HG03280 (cell line): ENCODE measurements around the gene NOG.

Source experiments
- ATAC-seq: cut with Tn5 transposase; IDR thresholded peaks from one replicate; pipeline ENCODE4 v1.9.1; 2021; ENCODE audit warnings: mild to moderate bottlenecking, moderate library complexity; ENCODE audit not compliant: unreplicated experiment

Gene NOG

DNA sequence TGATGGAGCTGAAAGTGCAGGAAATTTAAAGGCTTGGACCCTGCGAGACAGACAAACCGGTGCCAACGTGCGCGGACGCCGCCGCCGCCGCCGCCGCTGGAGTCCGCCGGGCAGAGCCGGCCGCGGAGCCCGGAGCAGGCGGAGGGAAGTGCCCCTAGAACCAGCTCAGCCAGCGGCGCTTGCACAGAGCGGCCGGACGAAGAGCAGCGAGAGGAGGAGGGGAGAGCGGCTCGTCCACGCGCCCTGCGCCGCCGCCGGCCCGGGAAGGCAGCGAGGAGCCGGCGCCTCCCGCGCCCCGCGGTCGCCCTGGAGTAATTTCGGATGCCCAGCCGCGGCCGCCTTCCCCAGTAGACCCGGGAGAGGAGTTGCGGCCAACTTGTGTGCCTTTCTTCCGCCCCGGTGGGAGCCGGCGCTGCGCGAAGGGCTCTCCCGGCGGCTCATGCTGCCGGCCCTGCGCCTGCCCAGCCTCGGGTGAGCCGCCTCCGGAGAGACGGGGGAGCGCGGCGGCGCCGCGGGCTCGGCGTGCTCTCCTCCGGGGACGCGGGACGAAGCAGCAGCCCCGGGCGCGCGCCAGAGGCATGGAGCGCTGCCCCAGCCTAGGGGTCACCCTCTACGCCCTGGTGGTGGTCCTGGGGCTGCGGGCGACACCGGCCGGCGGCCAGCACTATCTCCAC, at the start of gene NOG:
Gene NOG (plus strand): TSS at position 54 of the 674 bp plus-strand sequence. CDS start 525 bp downstream, at position 579.
- peak; percentile 42 for ATAC-seq

DNA sequence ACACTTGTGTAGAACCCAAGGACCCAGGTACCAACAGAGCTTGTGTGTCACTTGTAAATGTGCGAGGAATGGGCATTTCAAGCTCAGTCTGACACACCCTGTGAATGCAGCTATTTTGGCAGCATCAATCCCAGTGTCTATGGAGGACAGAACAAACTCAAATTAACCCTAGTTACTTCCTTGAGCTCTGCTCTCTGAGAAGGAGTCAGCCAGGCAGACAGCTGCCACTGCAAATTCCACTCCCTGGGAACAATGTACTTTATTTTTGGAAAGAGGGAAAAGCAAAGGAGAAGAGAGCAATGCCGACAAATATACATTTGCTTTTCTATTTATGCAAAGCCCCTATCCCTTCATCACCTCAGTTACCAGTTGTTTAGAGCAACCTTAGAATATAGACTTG, 48.4 kb upstream of the NOG start:
- ATAC-seq: no peak

DNA sequence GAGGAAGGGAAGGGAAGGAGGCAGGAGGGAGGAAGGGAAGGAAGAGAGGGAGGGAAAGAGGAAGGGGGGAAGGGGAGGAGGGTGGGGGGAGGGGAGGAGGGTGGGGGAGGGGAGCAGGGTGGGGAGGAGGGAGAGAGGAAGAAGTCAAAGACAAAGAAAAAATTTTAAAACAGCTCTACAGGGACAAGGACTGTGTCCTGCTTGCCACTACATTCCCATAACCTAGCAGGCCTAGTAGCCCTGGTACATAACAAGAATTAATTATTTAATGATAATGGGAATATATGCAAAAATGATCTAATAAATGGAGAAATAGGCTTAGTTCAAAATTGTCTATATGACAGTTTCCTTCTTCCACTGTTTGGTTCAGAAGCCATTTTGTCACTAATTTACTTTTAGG, 47.6 kb upstream of the NOG start:
- no peak for ATAC-seq

DNA sequence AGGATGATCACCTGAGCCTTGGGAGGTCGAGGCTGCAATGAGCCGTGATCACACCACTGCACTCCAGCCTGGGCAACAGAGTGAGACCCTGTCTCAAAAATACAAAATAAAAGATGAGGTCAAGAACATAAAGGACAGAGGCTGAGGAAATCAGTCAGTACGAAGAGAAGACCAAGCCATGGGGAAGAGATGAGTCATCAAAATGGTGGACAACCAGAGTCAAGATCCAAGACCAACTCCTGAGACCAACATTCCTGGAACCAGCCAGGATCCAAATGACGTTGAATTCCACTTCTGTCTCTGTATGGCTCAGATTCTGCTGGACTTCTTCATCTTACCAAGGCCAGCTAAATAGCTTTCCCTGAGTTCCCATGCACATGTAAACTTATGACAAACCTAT, 44.8 kb upstream of the NOG start:
- ATAC-seq: no peak

DNA sequence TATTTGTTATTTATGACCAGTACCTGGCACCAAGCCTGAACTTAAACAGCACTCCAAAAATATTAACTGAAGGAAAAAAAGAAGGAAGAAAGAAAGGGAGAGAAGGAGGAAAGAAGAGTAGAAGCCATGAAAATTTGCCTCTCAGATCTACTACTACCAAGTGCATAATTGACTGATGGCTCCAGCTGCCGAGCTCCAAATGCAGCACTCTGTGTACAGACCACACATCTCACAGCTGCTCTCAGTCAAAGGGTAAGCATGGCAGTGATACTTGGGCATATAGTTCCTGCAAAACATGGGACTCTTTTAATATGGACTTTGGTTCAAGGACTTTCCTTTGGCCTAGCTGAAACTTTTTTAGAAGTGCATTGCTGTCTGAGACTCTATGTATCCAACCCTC, 44.0 kb upstream of the NOG start:
- no peak for ATAC-seq

DNA sequence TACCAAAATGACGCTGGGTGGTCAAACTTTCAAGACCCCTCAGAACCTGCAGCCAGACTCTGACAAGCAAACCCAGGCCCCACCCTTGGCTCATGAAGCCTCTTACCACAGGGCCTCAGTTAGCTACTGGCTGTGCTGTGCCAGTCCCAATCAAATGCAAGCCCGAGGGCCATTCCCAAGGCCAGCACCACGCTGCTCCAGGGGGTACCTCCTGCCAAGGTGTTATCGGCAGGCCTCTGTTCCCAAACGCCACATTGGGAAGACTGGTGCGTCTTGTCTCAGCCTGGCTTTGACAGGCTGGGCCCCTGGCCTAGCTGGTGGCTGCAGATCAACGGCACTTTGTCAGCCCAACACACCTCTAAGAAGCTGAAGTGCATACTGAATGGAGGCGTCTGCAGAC, 35.8 kb upstream of the NOG start:
- no peak for ATAC-seq

DNA sequence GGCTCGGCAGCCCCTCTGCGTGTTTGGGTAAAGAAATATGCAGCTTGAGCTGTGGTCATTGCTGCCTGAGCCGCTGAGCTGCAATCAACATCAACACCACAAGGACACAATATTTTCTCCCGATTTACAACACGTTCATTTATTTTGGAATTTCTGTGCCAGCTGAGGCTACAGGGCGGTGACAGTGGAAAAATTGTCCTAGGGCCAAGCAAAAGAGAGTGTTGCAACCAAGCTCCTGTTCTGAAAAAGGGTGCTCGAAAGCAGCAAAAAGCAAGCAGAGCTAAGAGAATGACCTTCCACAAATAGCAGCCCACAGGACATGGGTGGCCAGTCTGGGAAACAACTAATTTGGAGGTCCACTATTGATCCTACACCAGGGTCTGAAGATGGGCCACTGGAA, 35.4 kb upstream of the NOG start:
- no peak for ATAC-seq

DNA sequence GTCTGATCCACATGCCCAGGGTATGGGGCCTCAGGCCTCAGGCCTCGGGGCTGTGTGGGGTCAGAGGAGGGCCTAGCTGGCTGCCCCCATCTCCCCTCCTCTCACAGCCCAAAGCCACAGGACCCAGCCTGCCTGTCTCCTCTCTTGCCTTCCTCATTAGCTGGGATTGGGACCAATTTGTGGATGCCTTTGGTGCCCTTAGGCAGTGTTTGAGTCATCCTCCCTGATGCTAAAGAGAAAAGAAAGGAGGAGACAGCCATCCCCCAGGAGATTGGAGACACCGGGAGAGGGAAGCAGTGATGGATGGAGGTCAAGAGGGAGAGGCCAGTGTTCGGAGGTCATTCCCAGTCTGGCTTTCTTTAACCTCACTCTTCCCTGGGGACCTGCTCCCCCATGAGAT, 23.3 kb upstream of the NOG start:
- no peak for ATAC-seq

DNA sequence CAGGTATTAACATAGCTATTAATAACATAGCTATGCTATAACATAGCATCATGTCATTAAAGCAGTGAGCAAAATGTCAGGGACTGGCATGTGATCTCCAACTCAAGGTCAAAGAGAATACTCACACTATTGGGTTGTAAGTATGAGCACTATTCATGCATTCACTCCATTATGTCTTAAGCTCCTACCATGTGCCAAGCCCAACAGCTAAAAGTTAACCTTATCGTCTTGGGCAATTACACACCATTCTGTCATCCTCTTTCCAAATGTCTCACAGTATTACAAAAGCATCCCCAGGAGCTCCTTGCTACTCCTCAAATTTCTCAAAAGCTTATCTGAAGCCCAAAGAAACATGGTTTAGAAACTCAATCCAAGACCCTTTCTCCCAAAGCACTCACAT, 22.0 kb upstream of the NOG start:
- no peak for ATAC-seq

DNA sequence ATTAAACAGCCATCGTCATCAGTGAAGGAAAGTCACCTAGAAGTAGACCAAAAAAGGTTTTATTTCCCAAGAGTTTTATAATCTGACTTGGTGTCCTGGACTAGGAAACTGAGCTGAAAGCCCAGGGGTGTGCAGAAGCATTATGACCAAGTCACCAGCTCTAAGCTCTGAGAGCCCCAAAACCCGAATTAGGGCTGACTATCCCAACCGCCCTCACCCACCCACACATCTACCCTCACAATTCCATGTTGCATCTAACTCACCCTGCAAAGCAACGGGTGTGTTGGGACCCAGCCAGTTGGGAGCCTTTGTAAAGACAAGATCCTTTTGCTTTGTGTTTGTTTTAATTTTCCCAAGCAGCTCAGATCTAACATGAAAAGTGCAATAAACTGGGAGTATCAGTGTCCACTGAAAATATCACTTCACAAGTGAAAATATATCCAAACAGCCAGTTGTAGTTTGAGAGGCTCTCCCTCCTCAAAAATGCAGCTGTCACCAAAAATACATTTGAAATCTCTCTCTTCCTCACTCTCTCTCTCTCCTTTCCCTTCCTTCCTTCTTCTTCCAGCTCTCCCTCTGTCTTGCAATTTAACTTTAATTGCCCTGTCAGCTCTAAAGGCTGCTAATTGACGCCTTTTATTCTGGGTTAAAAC, 16.2 kb upstream of the NOG start:
- no peak for ATAC-seq

DNA sequence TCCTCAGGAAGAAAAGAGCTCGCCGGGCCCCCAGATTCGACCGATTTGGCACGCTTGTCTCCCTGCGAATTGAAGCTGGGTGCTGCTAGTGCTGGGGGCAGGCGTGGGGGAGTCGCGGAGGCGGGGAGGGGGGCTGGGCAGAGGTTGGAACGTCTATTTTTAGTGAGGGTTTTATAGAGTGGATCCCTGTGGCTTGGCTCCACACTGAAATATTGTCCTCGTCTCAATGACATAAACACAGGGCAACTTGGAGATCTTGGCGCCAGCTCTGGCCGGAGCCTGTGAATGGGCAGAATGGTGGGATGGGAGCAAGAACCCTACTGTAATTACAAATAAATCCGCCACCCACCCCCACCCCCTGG, 15.7 kb upstream of the NOG start:
- no peak for ATAC-seq

DNA sequence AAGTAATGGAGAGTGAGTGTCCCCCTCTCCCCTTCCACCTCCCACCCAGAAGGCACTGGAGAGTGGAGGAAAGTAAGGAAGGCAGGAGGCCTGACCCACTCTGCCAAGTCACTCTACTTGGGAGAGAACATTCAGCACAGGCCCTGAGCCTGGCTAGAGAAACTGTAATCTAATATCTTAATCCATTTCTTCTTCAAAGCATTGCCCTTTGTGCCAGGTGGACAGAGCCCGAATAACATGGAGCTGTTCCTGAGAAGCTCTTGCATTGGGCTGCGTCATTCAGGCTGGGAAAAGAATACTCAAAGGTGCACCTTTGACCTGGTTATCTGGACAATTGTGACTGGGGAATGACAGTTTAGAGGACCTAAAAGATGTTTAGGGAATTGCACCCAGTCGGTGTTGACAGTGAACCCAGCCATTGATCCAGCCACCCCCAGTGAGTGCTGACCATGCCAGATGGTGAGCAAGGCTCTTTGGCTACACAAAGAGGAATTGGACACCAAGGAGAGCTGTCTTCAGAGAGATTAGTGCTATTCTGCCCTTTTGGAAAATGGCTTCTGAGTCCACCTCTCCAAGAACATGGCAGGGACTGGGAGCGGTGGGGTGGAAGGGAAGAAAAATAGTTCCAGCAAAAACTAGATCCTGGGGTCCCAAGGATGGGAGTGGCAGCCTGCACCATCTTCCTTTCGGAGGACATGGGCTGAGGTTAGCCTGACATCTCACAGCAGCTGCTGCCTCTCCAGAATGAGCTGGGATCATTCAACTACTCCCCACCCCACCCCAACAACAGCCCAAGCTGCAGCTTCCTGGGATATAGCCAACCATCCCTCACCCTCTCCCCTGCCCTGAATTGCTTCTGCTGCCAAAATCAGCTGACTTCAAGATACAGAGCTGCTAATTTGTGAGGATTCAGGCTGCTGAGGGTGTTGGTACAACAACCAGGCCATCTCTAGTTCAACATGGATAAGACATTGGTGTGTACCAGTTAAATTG, 11.6 kb upstream of the NOG start:
- ATAC-seq: no peak

DNA sequence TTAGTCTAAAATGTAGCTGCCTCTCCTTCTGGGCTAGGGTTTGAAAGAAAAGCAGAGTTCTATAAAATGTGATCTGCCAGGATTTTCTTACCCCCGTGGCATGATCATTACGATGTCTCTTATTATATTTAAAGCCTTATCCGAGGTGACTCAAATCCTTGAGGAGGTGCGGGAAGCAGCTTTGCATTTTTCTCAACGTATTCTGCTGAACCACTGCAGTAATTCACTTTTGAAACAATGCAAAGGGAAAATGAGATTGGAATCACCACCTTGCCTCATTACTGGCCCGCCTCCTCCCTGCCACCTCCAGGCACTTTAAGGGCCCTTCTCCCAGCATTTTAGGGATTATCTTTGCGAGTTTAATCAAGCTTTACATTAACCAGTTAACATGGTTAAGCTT, 9.7 kb upstream of the NOG start:
- ATAC-seq: no peak

DNA sequence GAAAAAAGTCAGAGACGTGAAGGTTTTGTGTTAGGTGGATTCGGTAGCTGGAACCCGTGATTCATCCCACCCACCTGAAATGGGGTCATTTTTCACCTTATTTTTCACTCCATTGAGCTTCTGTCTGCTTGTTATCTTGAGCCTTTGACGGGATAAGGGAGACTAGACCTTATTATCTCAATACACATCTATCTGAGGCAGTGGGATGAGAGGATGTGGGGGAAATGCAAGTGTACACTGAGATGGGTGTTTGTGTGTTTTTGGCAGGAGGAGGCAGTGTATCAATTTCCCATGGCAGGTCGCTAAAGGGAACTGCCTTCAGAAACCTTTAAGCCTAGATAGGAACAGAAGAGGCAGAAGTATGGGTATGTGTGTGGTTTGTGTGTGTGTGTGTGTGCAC, 6.2 kb upstream of the NOG start:
- ATAC-seq: no peak

DNA sequence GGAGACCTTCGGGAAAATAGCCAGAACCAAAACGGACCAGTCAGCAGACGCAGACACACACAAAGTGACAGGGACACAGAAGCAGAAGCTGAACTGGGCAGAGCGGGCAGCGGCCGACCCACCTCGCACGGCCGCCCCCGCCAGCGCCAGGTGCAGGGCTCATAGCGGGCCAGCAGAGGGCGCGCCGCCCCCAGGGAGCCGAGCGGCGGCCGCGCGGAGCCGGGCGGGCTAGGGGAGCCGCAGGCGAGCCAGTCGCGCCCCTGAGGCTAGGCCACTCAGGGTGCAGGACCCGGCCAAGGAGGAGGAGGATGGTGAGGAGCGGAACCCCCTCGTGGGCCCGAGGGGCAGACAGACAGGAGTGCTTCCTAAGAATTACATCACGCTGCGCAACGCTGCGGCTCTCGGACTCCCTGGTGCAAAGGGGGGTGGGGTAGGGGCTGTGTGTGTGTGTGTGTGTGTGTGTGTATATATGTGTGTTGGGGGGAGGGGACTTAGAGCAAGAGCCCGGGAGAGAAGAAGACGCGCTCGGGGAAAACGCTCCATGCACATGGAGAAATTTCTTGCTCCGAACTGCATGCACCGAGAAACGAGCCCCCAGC, 913 bp upstream of the NOG start:
- peak; percentile 70 for ATAC-seq

DNA sequence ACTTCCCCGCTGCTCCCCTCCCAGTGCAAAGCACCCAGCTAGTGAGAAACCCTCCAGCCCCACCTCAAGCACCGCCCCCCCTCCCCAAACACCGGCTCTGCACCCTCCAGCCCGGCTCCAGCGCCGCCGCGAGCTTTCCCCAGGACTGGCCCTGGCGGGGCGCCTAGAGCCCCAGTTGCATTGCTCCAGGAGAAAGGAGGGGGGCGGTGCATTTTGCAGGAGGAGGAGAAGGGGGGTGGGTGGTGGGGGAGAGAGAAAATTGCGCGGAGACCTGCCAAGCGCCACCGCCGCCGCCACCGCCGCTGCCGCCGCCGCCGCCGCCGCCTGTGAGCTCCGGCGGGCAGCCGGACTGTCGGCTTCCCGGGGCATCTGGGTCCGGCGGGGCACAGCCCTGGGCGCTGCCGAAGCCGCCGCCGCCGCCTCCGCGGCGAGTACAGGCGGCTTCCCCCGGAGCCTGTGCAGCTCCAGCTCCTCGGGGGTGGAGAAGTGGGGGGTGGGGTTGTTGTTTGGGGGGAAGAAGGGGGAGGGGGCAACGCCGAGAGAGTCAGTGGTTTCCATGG, 333 bp upstream of the NOG start:
- ATAC-seq: no peak

DNA sequence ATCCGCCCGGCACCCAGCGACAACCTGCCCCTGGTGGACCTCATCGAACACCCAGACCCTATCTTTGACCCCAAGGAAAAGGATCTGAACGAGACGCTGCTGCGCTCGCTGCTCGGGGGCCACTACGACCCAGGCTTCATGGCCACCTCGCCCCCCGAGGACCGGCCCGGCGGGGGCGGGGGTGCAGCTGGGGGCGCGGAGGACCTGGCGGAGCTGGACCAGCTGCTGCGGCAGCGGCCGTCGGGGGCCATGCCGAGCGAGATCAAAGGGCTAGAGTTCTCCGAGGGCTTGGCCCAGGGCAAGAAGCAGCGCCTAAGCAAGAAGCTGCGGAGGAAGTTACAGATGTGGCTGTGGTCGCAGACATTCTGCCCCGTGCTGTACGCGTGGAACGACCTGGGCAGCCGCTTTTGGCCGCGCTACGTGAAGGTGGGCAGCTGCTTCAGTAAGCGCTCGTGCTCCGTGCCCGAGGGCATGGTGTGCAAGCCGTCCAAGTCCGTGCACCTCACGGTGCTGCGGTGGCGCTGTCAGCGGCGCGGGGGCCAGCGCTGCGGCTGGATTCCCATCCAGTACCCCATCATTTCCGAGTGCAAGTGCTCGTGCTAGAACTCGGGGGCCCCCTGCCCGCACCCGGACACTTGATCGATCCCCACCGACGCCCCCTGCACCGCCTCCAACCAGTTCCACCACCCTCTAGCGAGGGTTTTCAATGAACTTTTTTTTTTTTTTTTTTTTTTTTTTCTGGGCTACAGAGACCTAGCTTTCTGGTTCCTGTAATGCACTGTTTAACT, 1.0 kb downstream of the NOG start:
- no peak for ATAC-seq

DNA sequence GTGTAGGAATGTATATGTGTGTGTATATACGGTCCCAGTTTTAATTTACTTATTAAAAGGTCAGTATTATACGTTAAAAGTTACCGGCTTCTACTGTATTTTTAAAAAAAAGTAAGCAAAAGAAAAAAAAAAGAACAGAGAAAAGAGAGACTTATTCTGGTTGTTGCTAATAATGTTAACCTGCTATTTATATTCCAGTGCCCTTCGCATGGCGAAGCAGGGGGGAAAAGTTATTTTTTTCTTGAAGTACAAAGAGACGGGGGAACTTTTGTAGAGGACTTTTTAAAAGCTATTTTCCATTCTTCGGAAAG, 1.6 kb downstream of the NOG start:
- no peak for ATAC-seq

DNA sequence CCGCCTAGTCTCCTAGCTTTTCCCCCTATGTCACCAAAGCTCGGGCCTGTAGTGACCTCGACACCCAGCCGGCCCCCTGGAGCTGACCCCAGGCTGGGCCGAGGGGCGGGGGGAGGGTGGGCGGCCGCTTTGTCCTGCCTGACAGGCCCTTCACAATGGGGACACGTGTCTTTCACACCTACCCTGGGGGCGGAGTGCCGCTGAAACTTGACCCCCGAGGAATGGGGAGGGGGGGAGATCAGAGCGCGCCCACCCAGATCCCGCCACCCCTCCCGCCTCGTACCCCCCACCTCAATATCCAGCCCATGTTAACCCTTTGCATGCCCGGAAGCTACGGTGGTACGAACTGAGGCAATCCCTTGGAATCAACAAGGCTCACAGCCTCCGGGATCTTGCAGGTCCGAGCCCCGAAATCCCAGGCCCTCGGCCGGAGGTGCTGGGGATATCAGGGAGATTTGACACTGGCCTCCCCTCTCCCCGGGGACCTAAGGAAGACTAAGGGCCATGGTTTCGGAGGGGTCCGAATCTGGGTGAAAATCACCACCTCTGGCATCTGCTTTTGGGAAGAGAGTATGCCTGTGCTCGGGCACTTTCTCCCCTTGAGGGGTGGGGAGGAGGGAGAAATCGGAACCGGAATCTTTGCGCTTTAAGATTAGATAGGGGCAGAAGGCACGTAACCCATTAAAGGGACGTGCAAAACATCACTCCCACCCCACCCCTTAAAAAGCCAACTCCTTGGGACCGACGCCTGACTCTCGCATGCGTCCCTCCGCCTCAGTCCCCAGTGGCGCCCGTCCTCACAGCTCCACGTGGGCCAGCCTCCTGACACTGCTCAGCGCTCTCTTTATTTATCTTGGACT, 2.6 kb downstream of the NOG start:
- no peak for ATAC-seq
